Natural killer cell (primary cell): ENCODE data around the gene SPOCK2. TPM values are rescaled to one million over a fixed set of nuclear protein-coding genes. Genes with fewer than 3 reads are reported as not detected.

Experiments used
- ATAC-seq, 3 donors: fragments of 150-1000 bp in 2 of 3; fragments of 200-7000 bp in 1 of 3; cut with Tn5 transposase; 1 replicate in 1 of 3; 2 replicates in 2 of 3; pipeline ENCODE4 v1.10.0; 2021; ENCODE audit warnings: mild to moderate bottlenecking in 2 of 3, moderate library complexity in 2 of 3
- DNase-seq, 2 donors: peaks; one replicate each; pipeline versions ENCODE4 v3.0.0 to v3.0.0-alpha.2; 2013 to 2021; ENCODE audit warnings: mixed read lengths in 1 of 2
- H3K27ac ChIP-seq: one replicate; pipeline ENCODE4 v1.5.1; 2013; ENCODE audit warnings: mild to moderate bottlenecking, low read length
- H3K27me3 ChIP-seq: one replicate; pipeline ENCODE4 v1.6.1; 2013; ENCODE audit warnings: low read length; ENCODE audit not compliant: control insufficient read depth, insufficient read depth
- H3K36me3 ChIP-seq: one replicate; pipeline ENCODE4 v1.6.1; 2013; ENCODE audit warnings: low read length; ENCODE audit not compliant: control insufficient read depth, insufficient read depth
- H3K4me1 ChIP-seq: one replicate; pipeline ENCODE4 v1.6.1; 2013; ENCODE audit warnings: low read length; ENCODE audit not compliant: control insufficient read depth, insufficient read depth
- H3K4me3 ChIP-seq: one replicate; pipeline ENCODE4 v1.5.1; 2013; ENCODE audit warnings: low read length
- H3K9me3 ChIP-seq: one replicate; pipeline ENCODE4 v1.6.1; 2013; ENCODE audit warnings: low read length; ENCODE audit not compliant: control insufficient read depth, insufficient read depth
- H3K27ac Mint-ChIP-seq, 2 donors: one replicate each; pipeline ENCODE4 v1.8.0; 2022; ENCODE audit warnings: mild to moderate bottlenecking in 2 of 2, mixed read lengths in 2 of 2, moderate library complexity in 1 of 2
- H3K27me3 Mint-ChIP-seq, 2 donors: one replicate each; pipeline ENCODE4 v1.8.0; 2022; ENCODE audit warnings: low read depth in 2 of 2, mixed read lengths in 2 of 2
- H3K36me3 Mint-ChIP-seq: one replicate; pipeline ENCODE4 v1.8.0; 2022; ENCODE audit warnings: mixed read lengths
- H3K4me1 Mint-ChIP-seq, 2 donors: one replicate each; pipeline ENCODE4 v1.8.0; 2022; ENCODE audit warnings: mixed read lengths in 2 of 2
- H3K4me3 Mint-ChIP-seq: one replicate; pipeline ENCODE4 v1.8.0; 2022; ENCODE audit warnings: mild to moderate bottlenecking, moderate library complexity, mixed read lengths
- H3K9me3 Mint-ChIP-seq, 2 donors: one replicate each; pipeline ENCODE4 v1.8.0; 2022; ENCODE audit warnings: mixed read lengths in 2 of 2
- CTCF ChIP-seq: fragments of 200-600 bp; IDR thresholded peaks from one replicate; pipeline ENCODE4 v1.8.0; 2022; ENCODE audit warnings: antibody characterized with exemption
- WGBS: methylation state at CpG from one replicate; pipeline ENCODE4 v1.1.7; 2013; ENCODE audit warnings: missing lambda C conversion rate; ENCODE audit not compliant: insufficient coverage; 5-methylcytosine and 5-hydroxymethylcytosine counted together
- intact Hi-C: fragments of 100-400 bp; cut with micrococcal nuclease; formaldehyde crosslinking; loops from one replicate; pipeline ENCODE4 v1.14.2; 2022
- total RNA-seq, 4 donors: library from RNA; stranded (reverse); fragments of 120-200 nt in 1 of 4; gene quantifications; one replicate each; pipeline versions ENCODE4 v1.2.3 to v1.2.4, GENCODE V29; 2013 to 2022

Gene SPOCK2
- total RNA-seq, 3 donors from 2014 or later (not counting 1 experiment from before 2014, with no cell fraction given), result 258 to 329 (median 293) TPM

GRCh38 chr10:72041491-72041890 is 46.9 kb downstream of the SPOCK2 start:
- 84% methylated on average over 6 of the region's 6 CpGs for WGBS
- H3K9me3 Mint-ChIP-seq, result no peaks in the 10 kb centered on the region
- Histone ChIP-seq H3K27me3 (no peaks in the 10 kb centered on the region), H3K4me3 (no peak overlapping the region), H3K9me3 (no peaks in the 10 kb centered on the region), H3K4me1 (no peaks in the 10 kb centered on the region), H3K36me3 (no peaks in the 10 kb centered on the region), H3K27ac (no peak overlapping the region)
- H3K4me3 Mint-ChIP-seq, result no peak overlapping the region
- TF ChIP-seq CTCF, result no peak
- intact Hi-C loops, result no loop called here
- no peaks in the 10 kb centered on the region for H3K4me1 Mint-ChIP-seq
- H3K27me3 Mint-ChIP-seq, result no peaks in the 10 kb centered on the region
- no peak for ATAC-seq
- H3K27ac Mint-ChIP-seq, result no peak overlapping the region
- no peak for DNase-seq
- H3K36me3 Mint-ChIP-seq, result no peaks in the 10 kb centered on the region

GRCh38 chr10:72039377-72039776 is 49.0 kb downstream of the SPOCK2 start:
- DNase-seq (no peak), ATAC-seq (no peak)
- Histone ChIP-seq H3K27ac (no peak overlapping the region), H3K4me3 (no peak overlapping the region), H3K4me1 (no peaks in the 10 kb centered on the region), H3K36me3 (no peaks in the 10 kb centered on the region), H3K27me3 (no peaks in the 10 kb centered on the region), H3K9me3 (no peaks in the 10 kb centered on the region)
- H3K27ac Mint-ChIP-seq, result no peak overlapping the region
- H3K27me3 Mint-ChIP-seq, result no peaks in the 10 kb centered on the region
- intact Hi-C loops, result no loop called here
- H3K4me3 Mint-ChIP-seq, result no peak overlapping the region
- no peaks in the 10 kb centered on the region for H3K9me3 Mint-ChIP-seq
- H3K4me1 Mint-ChIP-seq, result no peaks in the 10 kb centered on the region
- WGBS, result 61% methylated on average over 9 of the region's 9 CpGs
- no peak for TF ChIP-seq CTCF
- no peaks in the 10 kb centered on the region for H3K36me3 Mint-ChIP-seq

GRCh38 chr10:72038458-72039001 is 49.8 kb downstream of the SPOCK2 start:
- Mint-ChIP-seq H3K27ac (no peak overlapping the region), H3K36me3 (no peaks in the 10 kb centered on the region)

More at GRCh38 chr10:72038458-72039001, 49.8 kb downstream of the SPOCK2 start:
- H3K9me3 ChIP-seq, result no peaks in the 10 kb centered on the region
- intact Hi-C loops, result no loop called here
- H3K4me3 Mint-ChIP-seq, result no peak overlapping the region
- DNase-seq (no peak), ATAC-seq (no peak)
- H3K36me3 ChIP-seq, result no peaks in the 10 kb centered on the region
- no peaks in the 10 kb centered on the region for H3K27me3 Mint-ChIP-seq
- WGBS, result 89% methylated on average over 13 of the region's 13 CpGs
- H3K27ac ChIP-seq, result no peak overlapping the region
- no peaks in the 10 kb centered on the region for H3K9me3 Mint-ChIP-seq
- H3K4me3 ChIP-seq, result no peak overlapping the region
- no peaks in the 10 kb centered on the region for H3K27me3 ChIP-seq
- no peaks in the 10 kb centered on the region for H3K4me1 Mint-ChIP-seq
- H3K4me1 ChIP-seq, result no peaks in the 10 kb centered on the region
- no peak for TF ChIP-seq CTCF
